AG10803 (cell line): ENCODE data around the gene LMAN2.
A peak's percentile ranks its signal among the peaks of the same experiment; 100 is the strongest.

Experiments used
- DNase-seq: peaks from one replicate; pipeline ENCODE4 v3.0.0; 2010; ENCODE audit warnings: low read depth
- H3K4me3 ChIP-seq: 2 replicates; pipeline ENCODE4 v1.5.1; 2011; ENCODE audit warnings: mild to moderate bottlenecking, low read length, control low read depth
- TF ChIP-seq, protein P1 (sequence below): conservative IDR thresholded peaks from 2 replicates; pipeline ENCODE4 v1.5.1; 2011; ENCODE audit warnings: mild to moderate bottlenecking, low read length, control low read depth, inconsistent platforms

The LMAN2 gene

GRCh38 chr5:177303121-177303924 is 48.1 kb downstream of the LMAN2 start, which contains the start of the genes PRELID1 and RAB24:
TSS of gene PRELID1 (plus strand) at chr5:177303799. CDS start at chr5:177303986, 187 bp downstream.
TSS of gene RAB24 (minus strand) at chr5:177303719. CDS start at chr5:177303288, 431 bp downstream.
- DNase-seq, result peak; percentile 79
- peak within 1 kb of the TSS; percentile 93 for H3K4me3 ChIP-seq
- TF ChIP-seq, protein P1, sequence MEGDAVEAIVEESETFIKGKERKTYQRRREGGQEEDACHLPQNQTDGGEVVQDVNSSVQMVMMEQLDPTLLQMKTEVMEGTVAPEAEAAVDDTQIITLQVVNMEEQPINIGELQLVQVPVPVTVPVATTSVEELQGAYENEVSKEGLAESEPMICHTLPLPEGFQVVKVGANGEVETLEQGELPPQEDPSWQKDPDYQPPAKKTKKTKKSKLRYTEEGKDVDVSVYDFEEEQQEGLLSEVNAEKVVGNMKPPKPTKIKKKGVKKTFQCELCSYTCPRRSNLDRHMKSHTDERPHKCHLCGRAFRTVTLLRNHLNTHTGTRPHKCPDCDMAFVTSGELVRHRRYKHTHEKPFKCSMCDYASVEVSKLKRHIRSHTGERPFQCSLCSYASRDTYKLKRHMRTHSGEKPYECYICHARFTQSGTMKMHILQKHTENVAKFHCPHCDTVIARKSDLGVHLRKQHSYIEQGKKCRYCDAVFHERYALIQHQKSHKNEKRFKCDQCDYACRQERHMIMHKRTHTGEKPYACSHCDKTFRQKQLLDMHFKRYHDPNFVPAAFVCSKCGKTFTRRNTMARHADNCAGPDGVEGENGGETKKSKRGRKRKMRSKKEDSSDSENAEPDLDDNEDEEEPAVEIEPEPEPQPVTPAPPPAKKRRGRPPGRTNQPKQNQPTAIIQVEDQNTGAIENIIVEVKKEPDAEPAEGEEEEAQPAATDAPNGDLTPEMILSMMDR, result peak; percentile 24

GRCh38 chr5:177302354-177303110 is 48.9 kb downstream of the LMAN2 start:
- H3K4me3 ChIP-seq, result peak overlapping the region; percentile 92
- TF ChIP-seq, protein P1, result peak; percentile 32; the same call in 1 of the 2 replicates
- peak; percentile 18 for DNase-seq

DNA sequence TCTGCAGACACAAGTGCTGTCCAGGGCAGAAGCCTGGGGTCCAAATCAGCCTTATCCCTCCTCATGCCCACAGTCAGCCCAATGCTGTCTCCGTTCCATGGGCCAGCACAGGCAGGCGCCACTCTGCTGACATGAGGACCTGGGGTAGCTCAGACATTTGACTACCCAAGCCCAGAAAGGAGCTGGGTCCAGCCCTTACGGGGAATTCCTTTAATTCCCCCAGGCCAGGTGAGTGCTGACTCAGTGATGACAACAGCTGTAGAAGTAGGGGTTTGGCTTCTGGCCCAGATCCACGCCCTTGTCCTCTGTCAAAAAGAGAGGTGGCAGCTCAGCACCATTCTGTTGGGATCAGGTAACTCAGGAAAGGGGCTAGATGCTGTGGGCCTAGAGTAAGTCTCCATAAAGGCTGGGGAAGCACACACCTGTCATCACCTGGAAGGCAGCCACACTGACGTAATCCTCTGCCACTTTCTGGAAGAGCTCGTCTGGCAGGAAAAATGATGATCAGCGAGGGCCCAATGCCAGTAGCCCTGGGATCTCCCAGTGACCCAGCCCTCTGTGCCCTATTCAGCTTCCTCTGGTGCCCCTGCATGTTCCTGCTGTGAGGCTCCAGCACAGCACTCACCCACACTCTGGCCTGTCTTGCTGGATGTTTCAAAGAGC is 49.8 kb downstream of the LMAN2 start:
- TF ChIP-seq, protein P1, result no peak
- H3K4me3 ChIP-seq, result peak overlapping the region; percentile 15; the same call in 1 of the 2 replicates
- no peak for DNase-seq

- no peak overlapping the region for H3K4me3 ChIP-seq
- TF ChIP-seq, protein P1, result no peak
Measured at GRCh38 chr5:177300951-177301350, 50.5 kb downstream of the LMAN2 start.

GRCh38 chr5:177300236-177300880 is 51.1 kb downstream of the LMAN2 start:
- TF ChIP-seq, protein P1, result peak; percentile 25; the same call in 1 of the 2 replicates
- peak; percentile 58 for DNase-seq
- H3K4me3 ChIP-seq, result no peak overlapping the region; the same call in 1 of the 2 replicates

More at GRCh38 chr5:177300951-177301350, 50.5 kb downstream of the LMAN2 start:
- DNase-seq, result no peak

- TF ChIP-seq, protein P1, result no peak
- no peak overlapping the region for H3K4me3 ChIP-seq
Measured at GRCh38 chr5:177299697-177300096, 51.8 kb downstream of the LMAN2 start.

More at GRCh38 chr5:177299697-177300096, 51.8 kb downstream of the LMAN2 start:
- DNase-seq, result no peak
